Measurements from ENCODE around the gene SLC35E2B.
"Not testable (repeated sequence)": the region's sequence is repeated elsewhere in the genome, so short reads cannot be mapped to it uniquely, and the experiment has no call there.

DNA sequence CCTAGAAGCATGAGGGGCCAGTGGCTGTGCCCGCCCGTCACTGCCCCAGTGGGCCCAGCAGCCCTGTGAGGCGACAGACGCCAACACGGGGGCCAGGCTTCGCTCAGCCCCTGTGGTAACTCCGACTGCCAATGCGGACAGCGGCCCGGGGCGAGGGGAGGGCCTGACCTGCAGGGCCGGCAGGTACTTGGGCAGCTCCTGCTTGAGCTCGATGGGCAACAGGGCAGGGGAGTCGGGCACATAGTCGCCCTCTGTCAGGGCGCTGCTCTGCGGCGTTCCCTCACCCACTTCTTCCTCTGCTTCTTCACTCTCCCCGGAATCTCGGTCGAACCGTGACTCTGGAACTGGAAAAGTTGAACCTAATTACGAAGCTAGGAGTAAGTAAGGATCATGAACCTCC is 14.6 kb upstream of the SLC35E2B start:
- TF ChIP-seq, protein P1, sequence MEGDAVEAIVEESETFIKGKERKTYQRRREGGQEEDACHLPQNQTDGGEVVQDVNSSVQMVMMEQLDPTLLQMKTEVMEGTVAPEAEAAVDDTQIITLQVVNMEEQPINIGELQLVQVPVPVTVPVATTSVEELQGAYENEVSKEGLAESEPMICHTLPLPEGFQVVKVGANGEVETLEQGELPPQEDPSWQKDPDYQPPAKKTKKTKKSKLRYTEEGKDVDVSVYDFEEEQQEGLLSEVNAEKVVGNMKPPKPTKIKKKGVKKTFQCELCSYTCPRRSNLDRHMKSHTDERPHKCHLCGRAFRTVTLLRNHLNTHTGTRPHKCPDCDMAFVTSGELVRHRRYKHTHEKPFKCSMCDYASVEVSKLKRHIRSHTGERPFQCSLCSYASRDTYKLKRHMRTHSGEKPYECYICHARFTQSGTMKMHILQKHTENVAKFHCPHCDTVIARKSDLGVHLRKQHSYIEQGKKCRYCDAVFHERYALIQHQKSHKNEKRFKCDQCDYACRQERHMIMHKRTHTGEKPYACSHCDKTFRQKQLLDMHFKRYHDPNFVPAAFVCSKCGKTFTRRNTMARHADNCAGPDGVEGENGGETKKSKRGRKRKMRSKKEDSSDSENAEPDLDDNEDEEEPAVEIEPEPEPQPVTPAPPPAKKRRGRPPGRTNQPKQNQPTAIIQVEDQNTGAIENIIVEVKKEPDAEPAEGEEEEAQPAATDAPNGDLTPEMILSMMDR (IDR thresholded peaks at IDR 0.05), result not testable (repeated sequence)
- TF ChIP-seq POLR2A (IDR thresholded peaks at IDR 0.05), result not testable (repeated sequence)

Measured in heart left ventricle (tissue), 13 donors.